Panc1 (cell line): ENCODE measurements around the gene HTRA3.

ENCODE experiments used
- POLR2AphosphoS5 ChIP-seq: IDR thresholded peaks from 2 replicates; pipeline ENCODE4 v1.6.1; 2012; ENCODE audit warnings: mild to moderate bottlenecking, low read depth, low read length, moderate library complexity
- SIN3A ChIP-seq: IDR thresholded peaks from 2 replicates; pipeline ENCODE4 v1.6.1; 2012; ENCODE audit warnings: low read depth, mild to moderate bottlenecking, low read length, moderate library complexity, borderline replicate concordance; ENCODE audit not compliant: insufficient read depth
- TF ChIP-seq, protein P1 (sequence below): fragments of 450-650 bp; IDR thresholded peaks from 2 replicates; pipeline ENCODE4 v1.5.1; 2017; ENCODE audit warnings: mild to moderate bottlenecking

DNA sequence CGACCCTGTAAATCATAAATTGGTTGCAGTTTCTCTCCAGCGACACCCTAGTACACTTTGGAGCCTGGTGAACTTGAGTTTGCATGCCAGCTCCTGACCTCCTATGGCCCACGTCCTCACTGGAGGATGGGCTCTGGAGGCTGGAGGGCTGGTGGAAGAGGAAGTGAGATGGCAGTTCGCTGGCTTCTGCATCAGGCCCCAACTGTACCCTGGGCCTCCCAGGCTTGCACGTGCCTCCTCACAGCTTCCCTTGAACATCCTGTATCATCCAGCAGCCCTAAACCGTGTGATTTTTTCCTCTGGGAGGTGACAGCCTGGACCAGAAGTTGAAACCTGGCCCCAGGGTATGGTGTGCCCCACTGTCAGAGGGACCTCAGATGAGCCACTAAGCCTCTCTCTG lies 78.5 kb downstream of the HTRA3 start:
- TF ChIP-seq POLR2AphosphoS5 (no peak), SIN3A (no peak)
- TF ChIP-seq, protein P1, sequence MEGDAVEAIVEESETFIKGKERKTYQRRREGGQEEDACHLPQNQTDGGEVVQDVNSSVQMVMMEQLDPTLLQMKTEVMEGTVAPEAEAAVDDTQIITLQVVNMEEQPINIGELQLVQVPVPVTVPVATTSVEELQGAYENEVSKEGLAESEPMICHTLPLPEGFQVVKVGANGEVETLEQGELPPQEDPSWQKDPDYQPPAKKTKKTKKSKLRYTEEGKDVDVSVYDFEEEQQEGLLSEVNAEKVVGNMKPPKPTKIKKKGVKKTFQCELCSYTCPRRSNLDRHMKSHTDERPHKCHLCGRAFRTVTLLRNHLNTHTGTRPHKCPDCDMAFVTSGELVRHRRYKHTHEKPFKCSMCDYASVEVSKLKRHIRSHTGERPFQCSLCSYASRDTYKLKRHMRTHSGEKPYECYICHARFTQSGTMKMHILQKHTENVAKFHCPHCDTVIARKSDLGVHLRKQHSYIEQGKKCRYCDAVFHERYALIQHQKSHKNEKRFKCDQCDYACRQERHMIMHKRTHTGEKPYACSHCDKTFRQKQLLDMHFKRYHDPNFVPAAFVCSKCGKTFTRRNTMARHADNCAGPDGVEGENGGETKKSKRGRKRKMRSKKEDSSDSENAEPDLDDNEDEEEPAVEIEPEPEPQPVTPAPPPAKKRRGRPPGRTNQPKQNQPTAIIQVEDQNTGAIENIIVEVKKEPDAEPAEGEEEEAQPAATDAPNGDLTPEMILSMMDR: no peak
